Superior temporal gyrus (tissue), 1 donor: Measurements from ENCODE around the gene GALR3.
"Not testable (repeated sequence)": the region's sequence is repeated elsewhere in the genome, so short reads cannot be mapped to it uniquely, and the experiment has no call there.

Experiments
- DNase-seq: peaks from one replicate; pipeline ENCODE4 v3.0.0-alpha.2; 2016; ENCODE audit errors: extremely low spot score

GALR3 gene, protein sequence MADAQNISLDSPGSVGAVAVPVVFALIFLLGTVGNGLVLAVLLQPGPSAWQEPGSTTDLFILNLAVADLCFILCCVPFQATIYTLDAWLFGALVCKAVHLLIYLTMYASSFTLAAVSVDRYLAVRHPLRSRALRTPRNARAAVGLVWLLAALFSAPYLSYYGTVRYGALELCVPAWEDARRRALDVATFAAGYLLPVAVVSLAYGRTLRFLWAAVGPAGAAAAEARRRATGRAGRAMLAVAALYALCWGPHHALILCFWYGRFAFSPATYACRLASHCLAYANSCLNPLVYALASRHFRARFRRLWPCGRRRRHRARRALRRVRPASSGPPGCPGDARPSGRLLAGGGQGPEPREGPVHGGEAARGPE

DNA sequence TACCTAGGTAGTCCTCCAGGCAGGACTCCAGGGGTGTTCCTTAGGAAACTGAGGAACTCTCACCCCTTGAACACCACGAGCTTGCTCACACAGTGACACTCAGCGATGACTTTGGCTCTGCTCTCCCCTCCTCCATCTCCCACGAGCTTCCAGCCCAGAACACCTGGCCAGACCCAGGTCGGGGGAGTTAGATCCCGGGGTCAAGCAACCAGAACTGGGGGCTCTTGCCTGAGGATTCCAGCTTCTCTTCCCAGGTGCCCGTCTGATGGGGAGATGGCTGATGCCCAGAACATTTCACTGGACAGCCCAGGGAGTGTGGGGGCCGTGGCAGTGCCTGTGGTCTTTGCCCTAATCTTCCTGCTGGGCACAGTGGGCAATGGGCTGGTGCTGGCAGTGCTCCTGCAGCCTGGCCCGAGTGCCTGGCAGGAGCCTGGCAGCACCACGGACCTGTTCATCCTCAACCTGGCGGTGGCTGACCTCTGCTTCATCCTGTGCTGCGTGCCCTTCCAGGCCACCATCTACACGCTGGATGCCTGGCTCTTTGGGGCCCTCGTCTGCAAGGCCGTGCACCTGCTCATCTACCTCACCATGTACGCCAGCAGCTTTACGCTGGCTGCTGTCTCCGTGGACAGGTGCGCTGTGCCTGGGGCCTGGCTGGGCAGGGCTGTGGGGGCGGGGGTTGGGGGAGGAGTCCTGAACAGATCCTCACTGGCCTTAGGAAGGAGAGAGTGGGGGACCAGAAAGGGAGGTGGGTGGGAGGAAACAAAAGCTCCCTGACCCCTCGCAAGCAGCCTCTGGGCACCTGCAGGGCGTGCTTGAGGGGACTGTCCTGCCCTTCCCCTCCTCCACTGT lies at the start of gene GALR3:
Gene GALR3, plus strand, starts transcription at position 249 of the 852 bp plus-strand sequence. Its CDS starts 25 bp downstream, at position 274.
- no peak for DNase-seq

DNA sequence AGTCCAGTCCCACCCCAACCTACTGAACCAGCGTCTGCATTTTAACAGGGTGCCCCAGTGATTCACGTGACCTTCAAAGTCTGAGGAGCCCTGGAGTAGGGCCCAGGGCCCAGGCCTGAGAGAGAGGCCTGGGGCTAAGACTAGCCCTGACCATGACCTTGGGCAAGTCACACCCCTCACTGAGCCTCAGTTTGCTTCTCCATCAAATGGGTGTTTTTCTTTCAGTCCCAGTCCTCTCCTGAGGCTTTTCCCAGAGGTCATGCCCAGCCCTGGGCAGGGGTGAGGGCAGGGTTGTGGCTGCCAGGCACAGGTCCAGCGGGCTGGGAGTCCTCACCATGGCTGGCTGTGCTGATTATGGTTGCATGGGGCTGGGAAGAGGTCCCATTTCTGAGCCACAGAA lies 48.5 kb upstream of the GALR3 start:
- no peak for DNase-seq

DNA sequence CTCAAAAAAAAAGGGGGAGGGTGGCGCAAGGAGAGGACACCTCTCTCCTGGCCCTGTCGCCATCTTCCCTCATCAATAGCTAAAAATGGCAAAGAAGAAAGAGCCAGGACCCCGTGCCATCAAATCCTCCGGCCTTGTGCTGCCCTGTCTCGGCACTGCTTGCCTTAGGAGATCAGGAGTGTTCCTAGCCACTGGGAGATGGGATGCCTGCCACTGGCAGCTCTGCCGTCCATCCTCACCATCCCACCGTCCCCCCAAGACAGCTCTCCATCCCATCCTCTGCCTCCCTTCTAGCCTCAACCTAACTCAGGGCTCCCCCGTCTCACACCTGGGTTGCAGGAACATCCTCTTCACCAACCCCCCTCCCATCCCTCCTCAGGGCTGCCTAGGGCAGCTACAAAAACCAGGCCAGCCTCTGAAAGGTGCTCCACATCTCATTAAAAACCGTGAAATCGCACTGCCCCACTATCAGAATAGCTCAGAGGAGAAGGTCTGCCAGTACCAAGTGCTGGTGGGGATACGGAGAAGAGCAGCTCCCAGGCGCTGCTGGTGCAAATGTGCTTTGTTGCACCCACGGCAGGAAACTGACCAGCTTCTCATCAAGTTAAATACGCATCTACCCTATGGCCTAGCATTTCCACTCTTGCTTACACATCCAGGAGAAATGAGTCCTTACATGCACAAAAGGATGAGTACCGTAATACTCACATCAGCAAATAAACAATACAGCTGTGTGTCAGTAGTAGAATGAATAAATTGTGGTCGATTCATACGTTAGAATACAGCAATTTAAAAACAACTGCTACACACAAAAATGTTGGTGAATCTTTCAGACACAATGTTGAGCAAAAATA lies 47.2 kb upstream of the GALR3 start:
- no peak for DNase-seq

DNA sequence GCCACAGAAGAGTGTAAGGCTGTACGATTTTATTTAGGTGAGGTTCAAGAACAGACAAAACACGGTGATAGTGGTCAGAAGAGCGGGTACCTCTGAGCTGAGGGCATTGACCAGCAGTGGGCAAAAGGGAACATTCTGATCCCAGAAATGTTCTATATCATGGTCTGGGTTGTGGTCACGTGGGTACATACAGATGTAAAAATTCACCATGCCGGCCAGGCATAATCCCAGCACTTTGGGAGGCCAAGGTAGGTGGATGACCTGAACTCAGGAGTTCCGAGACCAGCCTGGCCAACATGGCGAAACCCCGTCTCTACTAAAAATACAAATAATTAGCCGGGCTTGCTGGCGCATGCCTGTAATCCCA lies 46.6 kb upstream of the GALR3 start:
- no peak for DNase-seq

DNA sequence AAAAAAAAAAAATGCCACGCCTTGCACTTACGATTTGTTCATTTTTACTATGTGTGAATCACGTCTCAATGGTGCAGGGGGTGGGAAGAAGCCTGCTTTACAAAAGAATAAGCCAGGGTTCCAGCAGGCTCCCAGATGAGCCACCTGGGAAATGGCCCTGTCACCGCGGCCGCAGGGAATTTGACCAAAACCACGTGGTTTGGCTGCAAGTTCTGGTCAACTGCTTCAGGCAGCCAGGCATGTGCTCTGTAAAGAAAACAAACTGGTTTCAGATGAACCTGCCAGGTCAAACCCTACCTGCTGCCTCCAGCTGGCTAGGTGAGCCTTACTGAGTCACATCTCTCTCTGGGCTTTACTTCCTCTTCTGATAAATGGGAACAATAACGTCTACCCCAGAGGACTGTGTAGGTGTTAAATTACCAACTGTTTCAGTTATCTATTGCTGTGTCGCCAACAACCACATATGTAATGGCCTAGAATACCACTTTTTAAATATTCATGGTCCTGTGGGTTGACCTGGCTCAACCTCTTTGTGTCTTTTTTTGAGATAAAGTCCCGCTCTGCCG lies 46.0 kb upstream of the GALR3 start:
- no peak for DNase-seq

DNA sequence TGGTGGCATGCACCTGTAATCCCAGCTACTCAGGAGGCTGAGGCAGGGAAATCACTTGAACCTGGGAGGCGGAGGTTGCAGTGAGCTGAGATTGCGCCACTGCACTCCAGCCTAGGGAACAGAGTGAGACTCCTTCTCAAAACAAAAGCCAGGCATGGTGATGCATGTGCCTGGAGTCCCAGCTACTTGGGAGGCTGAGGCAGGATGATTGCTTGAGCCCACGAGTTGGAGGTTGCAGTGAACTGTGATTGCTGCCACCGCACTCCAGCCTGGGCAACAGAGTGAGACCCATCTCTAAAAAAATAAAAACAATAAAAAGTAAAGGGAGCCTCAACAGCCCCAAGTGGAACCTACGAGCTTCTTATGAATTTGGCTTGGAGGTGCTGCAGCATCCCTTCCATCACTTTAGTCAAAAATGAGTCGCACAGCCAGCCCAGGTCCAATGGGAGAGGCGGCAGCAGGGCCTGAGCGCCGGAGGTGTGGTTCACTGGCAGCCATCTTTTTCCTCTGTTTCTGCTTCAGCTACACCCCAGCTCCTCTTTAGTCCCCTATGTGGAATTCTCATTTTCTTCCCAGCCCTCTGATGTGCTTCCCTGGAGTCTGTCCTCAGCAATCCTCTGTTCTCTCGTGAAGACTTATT lies 44.7 kb upstream of the GALR3 start:
- no peak for DNase-seq

DNA sequence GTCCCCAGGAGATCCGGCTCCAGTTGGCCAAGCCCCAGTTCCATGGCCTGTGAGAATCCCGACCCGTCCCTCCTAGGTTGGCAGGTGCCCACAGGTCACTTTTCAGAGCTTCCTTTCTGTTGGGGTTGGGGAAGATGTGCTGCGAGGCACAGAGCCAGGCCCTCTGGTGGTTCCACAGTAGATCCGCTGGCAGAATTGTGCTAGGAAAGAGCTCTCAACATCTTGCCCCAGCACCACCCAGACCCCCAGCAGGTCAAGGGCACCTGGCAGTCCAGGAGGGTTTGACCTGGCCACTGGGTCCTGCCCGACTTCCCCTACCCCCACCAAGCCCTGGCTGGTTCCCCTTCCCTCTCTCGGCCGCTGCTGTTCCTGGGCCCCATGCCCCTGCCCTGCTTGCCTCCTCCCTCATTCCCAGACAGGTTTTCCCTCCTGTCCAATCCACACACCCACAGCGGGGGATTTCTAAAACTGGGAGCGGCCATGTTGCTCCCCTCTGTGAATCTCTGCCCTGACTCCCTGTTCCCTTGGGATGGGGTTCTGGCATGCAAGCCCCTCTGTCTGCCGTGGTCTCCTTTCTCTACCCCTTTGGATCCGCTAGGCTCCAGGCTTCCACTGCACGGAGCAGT lies 41.6 kb upstream of the GALR3 start:
- no peak for DNase-seq

DNA sequence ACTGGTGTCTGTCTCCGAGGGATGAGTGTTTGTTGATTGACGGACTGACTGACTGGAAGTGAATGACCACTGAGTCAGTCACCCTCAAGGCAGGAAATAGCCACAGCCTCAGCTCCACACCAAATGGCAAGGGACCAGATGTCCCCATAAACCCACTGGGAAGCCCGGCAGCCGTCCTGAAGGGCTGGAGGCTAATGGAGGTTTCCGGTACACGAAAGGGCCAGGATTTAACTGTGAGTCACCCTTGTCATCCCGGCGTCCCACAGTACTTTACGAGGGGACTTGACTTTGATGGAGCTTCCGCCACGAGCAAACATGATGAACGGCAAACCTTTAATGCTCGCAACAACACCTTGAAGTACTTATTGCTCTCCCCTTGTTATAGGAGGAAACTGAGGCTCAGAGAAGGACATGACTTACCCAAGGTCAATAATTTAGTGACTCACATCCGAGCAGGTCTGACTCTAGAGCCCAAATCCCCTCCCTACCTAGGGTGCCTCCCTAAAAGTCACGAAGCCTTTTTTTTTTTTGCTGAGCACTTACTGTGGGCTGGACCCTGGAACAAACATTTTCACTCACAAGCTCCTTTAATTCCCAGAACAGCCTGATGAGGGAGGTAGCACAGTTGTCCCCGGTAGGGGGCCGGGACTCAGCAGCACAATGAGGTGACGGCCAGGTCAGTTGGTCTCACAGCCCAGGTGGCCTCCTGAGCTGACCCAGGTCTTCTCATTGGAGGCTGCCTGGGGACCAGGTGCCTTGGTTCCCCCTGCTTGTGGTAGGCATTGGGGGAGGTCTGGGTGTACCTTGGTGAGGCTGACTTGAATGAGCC lies 40.6 kb upstream of the GALR3 start:
- DNase-seq, result no peak

DNA sequence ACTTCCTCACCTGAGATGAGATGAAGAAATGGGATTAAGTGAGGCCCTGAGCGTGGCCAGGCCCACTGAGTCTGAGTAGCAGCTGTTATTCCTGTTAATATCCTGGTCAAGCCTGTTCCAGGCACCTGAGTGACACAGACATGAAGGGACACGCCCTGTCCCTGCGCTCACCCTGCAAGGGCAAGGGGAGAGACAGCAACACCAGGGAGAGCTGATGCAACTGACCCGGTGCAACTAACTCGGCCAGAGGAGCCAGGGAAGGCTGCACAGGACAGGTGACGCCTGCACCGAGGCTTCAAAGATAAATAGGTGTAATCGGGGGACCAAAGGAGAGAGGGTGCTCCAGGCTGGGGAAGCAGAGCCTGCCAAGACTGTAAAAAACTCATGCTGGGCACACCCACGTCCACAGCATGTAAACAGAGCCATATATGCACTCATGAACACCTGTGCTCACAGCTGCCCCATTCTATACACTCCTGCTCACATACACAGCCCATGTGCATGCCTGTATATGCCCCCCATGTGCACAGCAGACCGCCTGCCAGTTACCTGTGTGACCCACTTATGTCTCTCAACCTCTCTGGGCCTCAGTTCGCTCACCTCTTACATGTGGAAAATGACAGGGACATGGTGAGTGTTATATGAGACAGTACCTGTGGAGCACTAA lies 38.2 kb upstream of the GALR3 start:
- DNase-seq, result no peak

DNA sequence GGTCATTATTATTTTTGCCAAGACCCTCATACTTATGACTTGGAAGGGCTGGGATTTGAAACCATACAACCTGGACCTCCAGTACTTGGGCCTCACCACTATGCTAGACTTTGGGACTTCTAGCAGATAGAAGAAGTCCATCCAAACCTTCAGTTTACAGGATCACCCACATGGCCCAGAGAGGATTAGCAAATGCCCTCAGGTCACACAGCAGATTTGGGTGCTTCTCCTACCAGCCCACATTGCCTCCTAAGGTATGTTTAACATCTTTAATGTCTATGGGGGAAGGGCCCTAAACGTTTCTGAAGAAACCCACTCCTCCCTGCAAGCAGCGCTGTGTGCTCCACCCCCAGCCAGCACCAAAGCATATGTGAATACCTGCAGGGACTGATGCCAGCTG lies 32.9 kb upstream of the GALR3 start:
- no peak for DNase-seq

DNA sequence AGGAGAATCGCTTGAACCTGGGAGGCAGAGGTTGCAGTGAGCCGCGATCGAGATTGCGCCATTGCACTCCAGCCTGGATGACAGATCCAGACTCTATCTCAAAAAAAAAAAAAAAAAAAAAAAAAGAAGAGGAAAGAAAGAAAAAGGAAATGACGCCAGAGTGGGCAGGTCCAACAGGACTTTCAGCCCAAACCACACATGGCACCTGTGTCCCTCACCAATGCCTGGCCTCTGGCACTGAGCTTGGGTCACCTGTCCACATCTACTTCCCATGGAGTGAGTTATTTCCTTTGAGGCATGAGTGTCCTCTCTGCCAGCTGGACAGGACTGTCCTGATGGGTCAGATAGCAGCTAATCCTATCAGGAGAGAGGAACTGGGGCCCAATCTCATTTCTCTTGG lies 30.7 kb upstream of the GALR3 start:
- DNase-seq, result no peak

DNA sequence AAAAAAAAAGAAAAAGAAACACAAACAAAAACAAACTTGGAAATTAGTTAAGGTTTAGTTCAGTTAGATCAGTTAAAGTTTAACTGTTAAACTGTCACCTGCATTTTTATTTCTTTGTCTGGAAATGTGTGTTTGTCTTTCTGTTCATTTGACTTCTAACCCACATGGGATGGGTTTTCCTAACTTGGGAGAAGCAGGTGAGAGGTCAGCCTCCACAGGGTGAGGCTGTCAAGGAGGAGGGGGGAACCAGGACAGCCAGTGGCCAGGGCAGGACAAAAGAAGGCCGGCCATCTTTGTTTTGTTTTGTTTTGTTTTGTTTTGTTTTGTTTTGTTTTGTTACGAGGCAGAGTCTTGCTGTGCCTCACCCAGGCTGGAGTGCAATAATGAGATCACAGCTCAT lies 28.8 kb upstream of the GALR3 start:
- DNase-seq, result no peak

DNA sequence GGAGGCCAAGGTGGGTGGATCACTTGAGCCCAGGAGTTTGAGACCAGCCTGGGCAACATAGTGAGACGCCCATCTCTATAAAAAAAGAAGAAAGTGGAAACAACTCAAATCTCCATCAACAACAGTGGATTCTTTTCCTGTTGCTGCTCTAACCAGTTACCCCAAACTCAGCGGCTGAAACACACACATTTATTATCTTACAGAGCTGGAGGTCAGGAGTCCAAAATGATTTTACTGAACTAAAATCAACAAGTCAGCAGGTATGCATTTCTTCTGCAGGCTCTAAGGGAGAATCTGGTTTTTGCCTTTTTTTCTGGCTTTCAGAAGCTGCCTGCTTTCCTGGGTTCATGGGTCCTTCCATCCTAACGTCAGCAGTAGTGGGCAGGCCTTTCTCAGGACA lies 27.1 kb upstream of the GALR3 start:
- no peak for DNase-seq

DNA sequence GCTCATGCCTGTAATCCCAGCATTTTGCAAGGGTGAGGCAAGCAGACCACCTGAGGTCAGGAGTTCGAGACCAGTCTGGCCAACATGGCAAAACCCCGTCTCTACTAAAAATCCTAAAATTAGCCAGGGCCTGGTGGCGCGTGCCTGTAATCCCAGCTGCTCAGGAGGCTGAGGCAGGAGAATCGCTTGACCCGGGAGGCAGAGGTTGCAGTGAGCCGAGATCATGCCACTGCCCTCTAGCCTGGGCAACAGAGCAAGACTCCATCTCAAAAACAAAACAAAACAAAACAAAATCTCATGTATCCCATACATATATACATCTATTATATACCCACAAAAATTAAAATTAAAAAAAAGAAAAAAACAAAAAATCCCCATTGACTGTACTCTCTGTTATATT lies 25.9 kb upstream of the GALR3 start:
- DNase-seq, result not testable (repeated sequence)

DNA sequence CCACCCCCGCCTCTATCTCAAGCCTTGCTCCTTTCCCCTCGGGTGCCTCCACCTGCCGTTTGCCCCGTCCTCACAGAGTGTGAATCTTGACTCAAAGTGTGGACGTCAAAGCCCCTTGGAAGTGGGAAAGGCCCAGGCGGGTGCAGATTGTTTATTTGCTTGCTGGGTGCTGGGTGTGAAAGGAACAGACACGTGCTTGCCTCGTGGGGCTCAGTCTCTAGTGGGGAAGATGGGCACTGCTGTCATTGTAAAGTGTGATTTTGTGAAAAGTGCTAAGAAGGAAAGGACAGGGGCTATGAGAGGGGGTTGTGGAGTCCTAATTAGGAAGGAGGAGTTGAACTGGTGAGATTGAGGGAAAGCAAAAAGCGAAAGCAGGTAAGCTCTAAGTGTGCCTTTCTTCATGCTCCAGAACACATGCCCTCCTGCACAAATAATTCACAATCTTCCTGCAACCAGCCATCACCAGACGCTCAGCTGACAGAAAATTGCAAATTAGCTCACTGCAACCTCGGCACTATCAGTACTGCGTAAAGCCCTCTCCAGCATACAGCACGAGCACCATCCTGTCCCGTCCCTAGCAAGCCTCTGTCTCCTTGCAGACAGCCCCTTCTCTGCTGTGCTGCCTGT lies 25.2 kb upstream of the GALR3 start:
- DNase-seq, result no peak

DNA sequence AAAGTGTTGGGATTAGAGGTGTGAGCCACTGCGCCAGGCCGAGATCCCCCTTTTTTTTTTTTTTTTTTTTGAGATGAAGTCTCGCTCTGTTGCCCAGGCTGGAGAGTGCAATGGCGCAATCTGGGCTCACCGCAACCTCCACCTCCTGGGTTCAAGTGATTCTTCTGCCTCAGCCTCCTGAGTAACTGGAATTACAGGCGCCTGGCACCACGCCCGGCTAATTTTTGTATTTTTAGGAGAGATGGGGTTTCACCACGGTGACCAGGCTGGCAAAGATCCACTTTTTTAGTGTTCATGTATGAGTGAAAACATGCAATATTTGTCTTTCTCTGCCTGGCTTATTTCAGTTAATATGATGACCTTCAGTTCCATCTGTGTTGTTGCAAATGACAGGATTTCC lies 23.2 kb upstream of the GALR3 start:
- not testable (repeated sequence) for DNase-seq

DNA sequence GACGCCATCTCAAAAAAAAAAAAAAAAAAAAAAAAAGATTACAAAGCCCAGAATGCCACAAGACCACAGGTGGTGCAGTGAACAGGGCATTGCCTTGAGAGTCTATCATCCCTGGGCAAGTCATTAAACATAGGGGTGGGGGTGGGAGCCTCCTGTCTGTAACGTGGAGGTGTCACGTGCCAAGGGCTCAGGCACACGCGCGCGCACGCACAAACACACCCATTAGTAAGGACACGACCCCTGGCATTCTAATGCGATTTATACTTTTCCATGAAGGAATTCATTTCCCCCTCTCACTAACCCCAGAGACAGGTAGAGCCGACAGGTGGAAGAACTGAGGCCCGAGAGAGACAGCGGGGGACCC lies 21.3 kb upstream of the GALR3 start:
- no peak for DNase-seq

DNA sequence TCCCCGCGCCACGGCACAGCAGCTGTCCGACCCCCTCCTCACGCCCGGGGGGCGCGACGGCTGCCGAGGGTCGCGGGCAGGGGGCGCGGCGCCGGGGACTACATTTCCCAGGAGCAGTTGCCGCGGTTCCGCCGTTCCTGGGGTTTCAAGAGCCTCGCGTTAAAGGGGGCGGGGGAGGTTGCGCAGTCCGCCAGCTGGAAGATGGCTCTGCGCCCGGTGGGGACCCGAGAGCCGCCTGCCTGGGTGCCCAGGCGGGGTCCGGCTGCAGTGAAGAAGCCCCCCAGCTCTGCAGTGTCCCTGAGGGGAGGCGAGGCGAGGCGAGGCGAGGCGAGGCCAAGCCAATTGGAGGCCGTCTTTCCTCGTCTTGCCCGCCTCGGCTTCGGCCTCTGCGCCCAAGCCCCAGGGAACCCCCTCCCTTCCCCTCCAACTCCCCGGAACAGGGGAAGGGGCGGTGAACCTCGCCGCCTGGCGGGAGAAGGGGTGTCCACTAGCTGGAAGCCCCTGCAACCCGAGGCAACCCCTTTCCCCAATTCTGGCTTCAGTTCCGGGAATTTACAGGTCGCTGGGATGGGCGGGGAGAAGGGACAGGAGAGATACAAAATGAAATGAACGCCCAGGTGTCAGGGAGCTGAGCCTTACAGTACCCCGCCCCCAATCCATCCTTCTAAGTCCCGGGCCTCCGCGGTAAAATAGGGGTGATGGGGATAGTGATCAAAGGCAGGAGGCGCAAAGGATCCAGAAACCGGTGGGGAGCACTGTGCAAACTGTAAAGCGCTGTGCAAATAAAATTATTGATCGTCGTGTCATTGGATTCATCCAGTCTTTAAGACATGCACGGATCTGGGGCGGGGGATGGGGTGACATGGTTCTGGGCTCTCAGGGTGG lies 20.6 kb upstream of the GALR3 start:
- peak; percentile 45 for DNase-seq
